Astrocyte (in vitro differentiated cells and primary cell): ENCODE data around the gene GOLGA5. TPM values are rescaled to one million over a fixed set of nuclear protein-coding genes. Genes with fewer than 3 reads are reported as not detected.

Experiments used
- DNase-seq: peaks from one replicate; pipeline ENCODE4 v3.0.0-alpha.2; 2010; ENCODE audit warnings: low read depth
- FAIRE-seq: peaks from 2 replicates; lab custom pipeline; 2011; peaks lifted over from hg19 to GRCh38; lab: Jason Lieb, UNC
- H2AFZ ChIP-seq: 2 replicates; pipeline ENCODE4 v1.6.0; 2012; ENCODE audit warnings: low read depth, low read length, inconsistent platforms
- H3K27ac ChIP-seq: 2 replicates; pipeline ENCODE4 v1.5.1; 2011; ENCODE audit warnings: low read depth, low read length, inconsistent platforms
- H3K27me3 ChIP-seq: 2 replicates; pipeline ENCODE4 v1.6.0; 2011; ENCODE audit warnings: low read length, inconsistent platforms; ENCODE audit not compliant: insufficient read depth
- H3K36me3 ChIP-seq: 2 replicates; pipeline ENCODE4 v1.5.1; 2011; ENCODE audit warnings: low read length, inconsistent platforms; ENCODE audit not compliant: insufficient read depth
- H3K4me1 ChIP-seq: 2 replicates; pipeline ENCODE4 v1.5.1; 2011; ENCODE audit warnings: low read length, inconsistent platforms; ENCODE audit not compliant: insufficient read depth
- H3K4me2 ChIP-seq: 2 replicates; pipeline ENCODE4 v1.6.0; 2012; ENCODE audit warnings: low read length, inconsistent platforms
- H3K4me3 ChIP-seq: 2 replicates; pipeline ENCODE4 v1.5.1; 2011; ENCODE audit warnings: low read depth, mild to moderate bottlenecking, low read length, inconsistent platforms; ENCODE audit not compliant: insufficient read depth
- H3K79me2 ChIP-seq: 2 replicates; pipeline ENCODE4 v1.6.0; 2012; ENCODE audit warnings: mild to moderate bottlenecking, low read length, inconsistent platforms; ENCODE audit not compliant: insufficient read depth
- H3K9ac ChIP-seq: 2 replicates; pipeline ENCODE4 v1.6.0; 2012; ENCODE audit warnings: mild to moderate bottlenecking, low read length, inconsistent platforms
- H3K9me3 ChIP-seq: 2 replicates; pipeline ENCODE4 v1.5.1; 2012; ENCODE audit warnings: low read depth, mild to moderate bottlenecking, low read length, inconsistent platforms; ENCODE audit not compliant: insufficient read depth
- H4K20me1 ChIP-seq: 2 replicates; pipeline ENCODE4 v1.6.0; 2012; ENCODE audit warnings: low read length, inconsistent platforms; ENCODE audit not compliant: insufficient read depth
- H3K27ac Mint-ChIP-seq: one replicate; pipeline ENCODE4 v1.8.0; 2021; ENCODE audit warnings: mild to moderate bottlenecking, mixed read lengths; ENCODE audit not compliant: unreplicated experiment
- H3K27me3 Mint-ChIP-seq: one replicate; pipeline ENCODE4 v1.8.0; 2021; ENCODE audit warnings: low read depth, mixed read lengths; ENCODE audit not compliant: unreplicated experiment
- H3K36me3 Mint-ChIP-seq: one replicate; pipeline ENCODE4 v1.8.0; 2021; ENCODE audit warnings: low read depth, mixed read lengths; ENCODE audit not compliant: unreplicated experiment
- H3K4me1 Mint-ChIP-seq: one replicate; pipeline ENCODE4 v1.8.0; 2021; ENCODE audit warnings: low read depth, mixed read lengths; ENCODE audit not compliant: unreplicated experiment
- H3K4me3 Mint-ChIP-seq: one replicate; pipeline ENCODE4 v1.8.0; 2021; ENCODE audit warnings: mild to moderate bottlenecking, moderate library complexity, mixed read lengths; ENCODE audit not compliant: unreplicated experiment
- H3K9me3 Mint-ChIP-seq: one replicate; pipeline ENCODE4 v1.8.0; 2021; ENCODE audit warnings: mild to moderate bottlenecking, mixed read lengths; ENCODE audit not compliant: unreplicated experiment
- CTCF ChIP-seq: IDR thresholded peaks from 2 replicates; pipeline ENCODE4 v1.5.1; 2011; ENCODE audit warnings: low read depth, mild to moderate bottlenecking, inconsistent platforms, low read length, moderate library complexity; ENCODE audit not compliant: insufficient read depth
- EZH2 ChIP-seq: IDR thresholded peaks from 2 replicates; pipeline ENCODE4 v1.6.1; 2012; ENCODE audit warnings: mild to moderate bottlenecking, low read length, inconsistent platforms; ENCODE audit not compliant: insufficient read depth
- total RNA-seq: library from RNA; stranded (reverse); gene quantifications from 2 replicates; pipeline ENCODE4 v1.2.1, GENCODE V29; 2021

GOLGA5 gene
- total RNA-seq, 1 donor from 2014 or later = 43.1 TPM

- Histone ChIP-seq H3K9ac (no peak overlapping the region), H3K9me3 (no peaks in the 10 kb centered on the region), H3K27ac (no peak overlapping the region), H4K20me1 (no peaks in the 10 kb centered on the region), H3K4me1 (no peaks in the 10 kb centered on the region), H3K4me2 (no peak overlapping the region), H3K4me3 (no peak overlapping the region), H3K27me3 (peaks cover 3% of the 10 kb centered on the region), H3K36me3 (no peaks in the 10 kb centered on the region), H2AFZ (no peak overlapping the region), H3K79me2 (no peaks in the 10 kb centered on the region)
- H3K27ac Mint-ChIP-seq = no peak overlapping the region
- no peak overlapping the region for H3K4me3 Mint-ChIP-seq
- DNase-seq = no peak
- no peak for TF ChIP-seq CTCF
- TF ChIP-seq EZH2 = no peak
- peaks cover 20% of the 10 kb centered on the region for H3K9me3 Mint-ChIP-seq
- H3K27me3 Mint-ChIP-seq = peaks cover 54% of the 10 kb centered on the region
- no peaks in the 10 kb centered on the region for H3K4me1 Mint-ChIP-seq
- no peak for FAIRE-seq
- no peaks in the 10 kb centered on the region for H3K36me3 Mint-ChIP-seq
Observed at GRCh38 chr14:92886337-92886736, 92.2 kb downstream of the GOLGA5 start.

DNA sequence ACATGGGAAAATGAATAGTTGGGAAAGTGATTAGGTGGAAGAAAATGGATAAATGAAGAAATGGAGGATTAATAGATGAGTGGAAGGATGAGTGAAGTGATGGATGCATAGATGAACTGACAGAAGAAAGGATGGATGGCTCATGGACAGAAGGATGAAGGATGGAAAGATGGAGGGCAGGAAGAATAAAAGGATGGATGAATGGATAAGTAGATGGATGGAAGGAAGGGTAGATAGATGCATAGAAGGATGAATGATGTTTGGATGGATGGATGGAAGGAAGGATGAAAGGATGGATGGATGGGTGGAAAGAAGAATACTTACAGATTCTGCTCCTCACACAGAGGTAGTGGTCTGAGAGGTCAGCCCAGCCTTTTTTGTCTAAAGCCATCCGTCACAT is 93.1 kb downstream of the GOLGA5 start:
- Histone ChIP-seq H3K36me3 (no peaks in the 10 kb centered on the region), H3K4me1 (no peaks in the 10 kb centered on the region), H3K9ac (no peak overlapping the region), H3K27ac (no peak overlapping the region), H3K4me3 (no peak overlapping the region), H4K20me1 (no peaks in the 10 kb centered on the region), H2AFZ (no peak overlapping the region), H3K79me2 (no peaks in the 10 kb centered on the region), H3K27me3 (peaks cover 3% of the 10 kb centered on the region), H3K4me2 (no peak overlapping the region), H3K9me3 (no peaks in the 10 kb centered on the region)
- Mint-ChIP-seq H3K36me3 (no peaks in the 10 kb centered on the region), H3K27ac (no peak overlapping the region), H3K27me3 (peaks cover 54% of the 10 kb centered on the region), H3K9me3 (peaks cover 20% of the 10 kb centered on the region), H3K4me3 (no peak overlapping the region), H3K4me1 (no peaks in the 10 kb centered on the region)
- DNase-seq (no peak), FAIRE-seq (no peak)
- TF ChIP-seq EZH2 (no peak), CTCF (no peak)

GRCh38 chr14:92888896-92889295 is 94.8 kb downstream of the GOLGA5 start:
- Histone ChIP-seq H3K9ac (no peak overlapping the region), H3K4me3 (no peak overlapping the region), H3K4me1 (no peaks in the 10 kb centered on the region), H3K27ac (no peak overlapping the region), H3K36me3 (no peaks in the 10 kb centered on the region), H3K79me2 (no peaks in the 10 kb centered on the region), H4K20me1 (no peaks in the 10 kb centered on the region), H2AFZ (no peak overlapping the region), H3K9me3 (no peaks in the 10 kb centered on the region), H3K27me3 (peaks cover 3% of the 10 kb centered on the region), H3K4me2 (no peak overlapping the region)
- H3K4me1 Mint-ChIP-seq = no peaks in the 10 kb centered on the region
- no peak for DNase-seq
- peaks cover 25% of the 10 kb centered on the region for H3K9me3 Mint-ChIP-seq
- FAIRE-seq = no peak
- peaks cover 54% of the 10 kb centered on the region for H3K27me3 Mint-ChIP-seq
- no peak overlapping the region for H3K4me3 Mint-ChIP-seq
- TF ChIP-seq CTCF (no peak), EZH2 (no peak)
- no peaks in the 10 kb centered on the region for H3K36me3 Mint-ChIP-seq
- no peak overlapping the region for H3K27ac Mint-ChIP-seq

Other genes starting within 250 kb of the GOLGA5 start
- gene LGMN, start 45.7 kb upstream of the GOLGA5 start, total RNA-seq = 232 and 278 TPM in 2 replicates
- gene CHGA, start 128.8 kb downstream of the GOLGA5 start, total RNA-seq = not detected in 2 replicates